Central memory CD8-positive, alpha-beta T cell (primary cell): ENCODE measurements around the gene DTD1.

Experiments
- ATAC-seq: fragments of 150-1000 bp; cut with Tn5 transposase; replicated peaks from 2 replicates; pipeline ENCODE4 v1.10.0; 2022; ENCODE audit warnings: mild to moderate bottlenecking, moderate FRiP score, moderate number of reproducible peaks; ENCODE audit not compliant: poor library complexity, severe bottlenecking; ENCODE audit errors: extremely low read depth
- DNase-seq, 2 donors: peaks; one replicate each; pipeline ENCODE4 v3.0.0; 2021; ENCODE audit warnings: low spot score in 2 of 2
- H3K27ac Mint-ChIP-seq: one replicate; pipeline ENCODE4 v1.8.0; 2022; ENCODE audit warnings: low read depth, mild to moderate bottlenecking, moderate library complexity, mixed read lengths
- H3K27me3 Mint-ChIP-seq: one replicate; pipeline ENCODE4 v1.8.0; 2022; ENCODE audit warnings: mixed read lengths
- H3K36me3 Mint-ChIP-seq: one replicate; pipeline ENCODE4 v1.8.0; 2022; ENCODE audit warnings: mild to moderate bottlenecking, moderate library complexity, mixed read lengths; ENCODE audit not compliant: insufficient read depth
- H3K4me1 Mint-ChIP-seq: one replicate; pipeline ENCODE4 v1.8.0; 2022; ENCODE audit warnings: mixed read lengths
- H3K4me3 Mint-ChIP-seq: one replicate; pipeline ENCODE4 v1.8.0; 2022; ENCODE audit warnings: mild to moderate bottlenecking, moderate library complexity, mixed read lengths
- H3K9me3 Mint-ChIP-seq: one replicate; pipeline ENCODE4 v1.8.0; 2022; ENCODE audit warnings: mixed read lengths

Gene DTD1

GRCh38 chr20:18802012-18802634, 214.3 kb downstream of the DTD1 start:
- ATAC-seq: no peak
- DNase-seq: no peak
- no peaks in the 10 kb centered on the region for H3K4me1 Mint-ChIP-seq
- no peak overlapping the region for H3K27ac Mint-ChIP-seq
- H3K9me3 Mint-ChIP-seq: no peaks in the 10 kb centered on the region
- no peak overlapping the region for H3K4me3 Mint-ChIP-seq
- no peaks in the 10 kb centered on the region for H3K36me3 Mint-ChIP-seq
- H3K27me3 Mint-ChIP-seq: peaks cover 38% of the 10 kb centered on the region

GRCh38 chr20:18805881-18806280, 218.0 kb downstream of the DTD1 start:
- Mint-ChIP-seq H3K27ac (no peak overlapping the region), H3K4me1 (no peaks in the 10 kb centered on the region), H3K9me3 (no peaks in the 10 kb centered on the region), H3K4me3 (no peak overlapping the region), H3K36me3 (no peaks in the 10 kb centered on the region), H3K27me3 (peaks cover 43% of the 10 kb centered on the region)
- DNase-seq (no peak), ATAC-seq (no peak)

GRCh38 chr20:18808712-18809111, 220.9 kb downstream of the DTD1 start:
- no peak for DNase-seq
- Mint-ChIP-seq H3K4me3 (no peak overlapping the region), H3K4me1 (no peaks in the 10 kb centered on the region), H3K27me3 (peaks cover 38% of the 10 kb centered on the region), H3K9me3 (no peaks in the 10 kb centered on the region), H3K27ac (no peak overlapping the region), H3K36me3 (no peaks in the 10 kb centered on the region)
- ATAC-seq: no peak

GRCh38 chr20:18811186-18811585, 223.3 kb downstream of the DTD1 start:
- Mint-ChIP-seq H3K9me3 (no peaks in the 10 kb centered on the region), H3K4me3 (no peak overlapping the region), H3K27ac (no peak overlapping the region), H3K4me1 (no peaks in the 10 kb centered on the region), H3K36me3 (peaks cover 4% of the 10 kb centered on the region), H3K27me3 (peaks cover 38% of the 10 kb centered on the region)
- ATAC-seq (no peak), DNase-seq (no peak)

- no peaks in the 10 kb centered on the region for H3K9me3 Mint-ChIP-seq
- H3K4me3 Mint-ChIP-seq: no peak overlapping the region
- H3K36me3 Mint-ChIP-seq: peaks cover 4% of the 10 kb centered on the region
- DNase-seq (no peak), ATAC-seq (no peak)
- no peak overlapping the region for H3K27ac Mint-ChIP-seq
- H3K4me1 Mint-ChIP-seq: no peaks in the 10 kb centered on the region
- peaks cover 38% of the 10 kb centered on the region for H3K27me3 Mint-ChIP-seq
Observed at GRCh38 chr20:18811904-18812303, 224.1 kb downstream of the DTD1 start.

- H3K36me3 Mint-ChIP-seq: peaks cover 4% of the 10 kb centered on the region
- ATAC-seq (no peak), DNase-seq (no peak)
- no peaks in the 10 kb centered on the region for H3K4me1 Mint-ChIP-seq
- no peaks in the 10 kb centered on the region for H3K9me3 Mint-ChIP-seq
- no peak within 1 kb of the TSS for H3K4me3 Mint-ChIP-seq
- H3K27me3 Mint-ChIP-seq: peaks cover 31% of the 10 kb centered on the region
- H3K27ac Mint-ChIP-seq: no peak within 1 kb of the TSS
Observed at GRCh38 chr20:18813483-18813882, 225.6 kb downstream of the DTD1 start, which contains the start of gene SCP2D1. SCP2D1 (plus strand) TSS chr20:18813783; CDS start chr20:18813816, 33 bp downstream.

GRCh38 chr20:18815194-18815942, 227.5 kb downstream of the DTD1 start:
- Mint-ChIP-seq H3K27ac (no peak overlapping the region), H3K4me3 (no peak overlapping the region), H3K4me1 (no peaks in the 10 kb centered on the region), H3K9me3 (no peaks in the 10 kb centered on the region), H3K36me3 (peaks cover 4% of the 10 kb centered on the region), H3K27me3 (peaks cover 32% of the 10 kb centered on the region)
- ATAC-seq: no peak
- no peak for DNase-seq
